Natural killer cell (primary cell): Measurements from ENCODE around the gene MIEN1. TPM values are rescaled to one million over a fixed set of nuclear protein-coding genes. Genes with fewer than 3 reads are reported as not detected.

Experiments
- ATAC-seq, 3 donors: fragments of 150-1000 bp in 2 of 3; fragments of 200-7000 bp in 1 of 3; cut with Tn5 transposase; 1 replicate in 1 of 3; 2 replicates in 2 of 3; pipeline ENCODE4 v1.10.0; 2021; ENCODE audit warnings: mild to moderate bottlenecking in 2 of 3, moderate library complexity in 2 of 3
- DNase-seq, 2 donors: peaks; one replicate each; pipeline versions ENCODE4 v3.0.0 to v3.0.0-alpha.2; 2013 to 2021; ENCODE audit warnings: mixed read lengths in 1 of 2
- H3K27ac ChIP-seq: one replicate; pipeline ENCODE4 v1.5.1; 2013; ENCODE audit warnings: mild to moderate bottlenecking, low read length
- H3K27me3 ChIP-seq: one replicate; pipeline ENCODE4 v1.6.1; 2013; ENCODE audit warnings: low read length; ENCODE audit not compliant: control insufficient read depth, insufficient read depth
- H3K36me3 ChIP-seq: one replicate; pipeline ENCODE4 v1.6.1; 2013; ENCODE audit warnings: low read length; ENCODE audit not compliant: control insufficient read depth, insufficient read depth
- H3K4me1 ChIP-seq: one replicate; pipeline ENCODE4 v1.6.1; 2013; ENCODE audit warnings: low read length; ENCODE audit not compliant: control insufficient read depth, insufficient read depth
- H3K4me3 ChIP-seq: one replicate; pipeline ENCODE4 v1.5.1; 2013; ENCODE audit warnings: low read length
- H3K9me3 ChIP-seq: one replicate; pipeline ENCODE4 v1.6.1; 2013; ENCODE audit warnings: low read length; ENCODE audit not compliant: control insufficient read depth, insufficient read depth
- H3K27ac Mint-ChIP-seq, 2 donors: one replicate each; pipeline ENCODE4 v1.8.0; 2022; ENCODE audit warnings: mild to moderate bottlenecking in 2 of 2, mixed read lengths in 2 of 2, moderate library complexity in 1 of 2
- H3K27me3 Mint-ChIP-seq, 2 donors: one replicate each; pipeline ENCODE4 v1.8.0; 2022; ENCODE audit warnings: low read depth in 2 of 2, mixed read lengths in 2 of 2
- H3K36me3 Mint-ChIP-seq: one replicate; pipeline ENCODE4 v1.8.0; 2022; ENCODE audit warnings: mixed read lengths
- H3K4me1 Mint-ChIP-seq, 2 donors: one replicate each; pipeline ENCODE4 v1.8.0; 2022; ENCODE audit warnings: mixed read lengths in 2 of 2
- H3K4me3 Mint-ChIP-seq: one replicate; pipeline ENCODE4 v1.8.0; 2022; ENCODE audit warnings: mild to moderate bottlenecking, moderate library complexity, mixed read lengths
- H3K9me3 Mint-ChIP-seq, 2 donors: one replicate each; pipeline ENCODE4 v1.8.0; 2022; ENCODE audit warnings: mixed read lengths in 2 of 2
- CTCF ChIP-seq: fragments of 200-600 bp; IDR thresholded peaks from one replicate; pipeline ENCODE4 v1.8.0; 2022; ENCODE audit warnings: antibody characterized with exemption
- WGBS: methylation state at CpG from one replicate; pipeline ENCODE4 v1.1.7; 2013; ENCODE audit warnings: missing lambda C conversion rate; ENCODE audit not compliant: insufficient coverage; 5-methylcytosine and 5-hydroxymethylcytosine counted together
- intact Hi-C: fragments of 100-400 bp; cut with micrococcal nuclease; formaldehyde crosslinking; loops from one replicate; pipeline ENCODE4 v1.14.2; 2022
- total RNA-seq, 4 donors: library from RNA; stranded (reverse); fragments of 120-200 nt in 1 of 4; gene quantifications; one replicate each; pipeline versions ENCODE4 v1.2.3 to v1.2.4, GENCODE V29; 2013 to 2022

Gene MIEN1
- total RNA-seq, 3 donors from 2014 or later (not counting 1 experiment from before 2014, with no cell fraction given), result 48.8 to 55.2 (median 51.6) TPM

GRCh38 chr17:39738568-39738901 is 8.2 kb upstream of the MIEN1 start:
- no peak for TF ChIP-seq CTCF
- Mint-ChIP-seq H3K27me3 (peaks cover 18 to 27% of the 10 kb centered on the region in 2 donors), H3K9me3 (no peaks in the 10 kb centered on the region), H3K4me3 (peak overlapping the region; percentile 78), H3K4me1 (peaks cover 6 to 20% of the 10 kb centered on the region in 2 donors), H3K27ac (peak overlapping the region; percentile 51 to 91), H3K36me3 (no peaks in the 10 kb centered on the region)
- Histone ChIP-seq H3K4me3 (no peak overlapping the region), H3K4me1 (peaks cover 22% of the 10 kb centered on the region), H3K9me3 (no peaks in the 10 kb centered on the region), H3K36me3 (no peaks in the 10 kb centered on the region), H3K27ac (no peak overlapping the region), H3K27me3 (peaks cover 21% of the 10 kb centered on the region)
- intact Hi-C loops, result loop anchor here (10.0 kb wide), 1 partner anchor 64 kb away; no protein-coding TSS in a partner anchor
- 9% methylated on average over 13 of the region's 13 CpGs for WGBS
- ATAC-seq (peak; percentile 91 to 100 (median 100)), DNase-seq (peak; percentile 63 to 85)

GRCh38 chr17:39737760-39738567 is 7.6 kb upstream of the MIEN1 start, which contains the start of gene GRB7:
TSS of gene GRB7 (plus strand) at chr17:39737938. CDS start at chr17:39742302, 4,364 bp downstream.
- H3K27ac Mint-ChIP-seq, result peak within 1 kb of the TSS; percentile 51 to 91
- ATAC-seq (no peak), DNase-seq (peak in 1 of 2 donors; percentile 28)
- H3K27ac ChIP-seq, result no peak within 1 kb of the TSS
- intact Hi-C loops, result loop anchor here (10.0 kb wide), 1 partner anchor 63 kb away; no protein-coding TSS in a partner anchor
- H3K27me3 Mint-ChIP-seq, result peaks cover 18 to 27% of the 10 kb centered on the region in 2 donors
- peaks cover 22% of the 10 kb centered on the region for H3K4me1 ChIP-seq
- peak within 1 kb of the TSS; percentile 78 for H3K4me3 Mint-ChIP-seq
- H3K36me3 Mint-ChIP-seq, result no peaks in the 10 kb centered on the region
- H3K9me3 ChIP-seq, result no peaks in the 10 kb centered on the region
- 31% methylated on average over 34 of the region's 34 CpGs for WGBS
- peaks cover 6 to 20% of the 10 kb centered on the region in 2 donors for H3K4me1 Mint-ChIP-seq
- H3K4me3 ChIP-seq, result no peak within 1 kb of the TSS
- no peaks in the 10 kb centered on the region for H3K9me3 Mint-ChIP-seq
- no peaks in the 10 kb centered on the region for H3K36me3 ChIP-seq
- H3K27me3 ChIP-seq, result peaks cover 21% of the 10 kb centered on the region
- TF ChIP-seq CTCF, result no peak

GRCh38 chr17:39737206-39737759 is 7.0 kb upstream of the MIEN1 start:
- no peaks in the 10 kb centered on the region for H3K9me3 ChIP-seq
- H3K27me3 ChIP-seq, result peaks cover 21% of the 10 kb centered on the region
- ATAC-seq (no peak), DNase-seq (no peak)
- H3K27ac ChIP-seq, result no peak overlapping the region
- H3K4me3 ChIP-seq, result no peak overlapping the region
- H3K27me3 Mint-ChIP-seq, result peaks cover 18 to 27% of the 10 kb centered on the region in 2 donors
- no peak overlapping the region for H3K27ac Mint-ChIP-seq
- H3K9me3 Mint-ChIP-seq, result no peaks in the 10 kb centered on the region
- peaks cover 22% of the 10 kb centered on the region for H3K4me1 ChIP-seq
- H3K4me3 Mint-ChIP-seq, result no peak overlapping the region
- no peaks in the 10 kb centered on the region for H3K36me3 Mint-ChIP-seq
- WGBS, result 72% methylated on average over 12 of the region's 13 CpGs
- no peaks in the 10 kb centered on the region for H3K36me3 ChIP-seq
- H3K4me1 Mint-ChIP-seq, result peaks cover 6 to 20% of the 10 kb centered on the region in 2 donors
- intact Hi-C loops, result loop anchor here (10.0 kb wide), 1 partner anchor 62 kb away; no protein-coding TSS in a partner anchor
- no peak for TF ChIP-seq CTCF
